Endothelial cell of umbilical vein (primary cell): ENCODE measurements around the gene RAB40B.

Source experiments
- EZH2 ChIP-seq: IDR thresholded peaks from 2 replicates; pipeline ENCODE4 v1.6.1; 2012; ENCODE audit warnings: borderline replicate concordance, low read depth, mild to moderate bottlenecking, moderate library complexity, low read length, inconsistent platforms; ENCODE audit not compliant: severe bottlenecking
- GATA2 ChIP-seq: IDR thresholded peaks from 2 replicates; pipeline ENCODE4 v1.7.0; 2011; ENCODE audit warnings: low read depth, mild to moderate bottlenecking, moderate library complexity, mixed read lengths, low read length; ENCODE audit not compliant: insufficient read length, insufficient read depth
- POLR2A ChIP-seq: IDR thresholded peaks from 2 replicates; pipeline ENCODE4 v1.6.1; 2012; ENCODE audit warnings: low read depth, mild to moderate bottlenecking, control low read depth, low read length
- TF ChIP-seq, protein P1 (sequence below), 2 donors: IDR thresholded peaks; 1 replicate in 1 of 2; 2 replicates in 1 of 2; pipeline ENCODE4 v1.5.1; 2011; ENCODE audit warnings: low read length in 2 of 2, mild to moderate bottlenecking in 2 of 2, moderate library complexity in 2 of 2, control low read depth in 1 of 2, inconsistent platforms in 1 of 2, low read depth in 1 of 2; ENCODE audit not compliant: insufficient read depth in 1 of 2; ENCODE audit errors: extremely low read depth in 1 of 2

DNA sequence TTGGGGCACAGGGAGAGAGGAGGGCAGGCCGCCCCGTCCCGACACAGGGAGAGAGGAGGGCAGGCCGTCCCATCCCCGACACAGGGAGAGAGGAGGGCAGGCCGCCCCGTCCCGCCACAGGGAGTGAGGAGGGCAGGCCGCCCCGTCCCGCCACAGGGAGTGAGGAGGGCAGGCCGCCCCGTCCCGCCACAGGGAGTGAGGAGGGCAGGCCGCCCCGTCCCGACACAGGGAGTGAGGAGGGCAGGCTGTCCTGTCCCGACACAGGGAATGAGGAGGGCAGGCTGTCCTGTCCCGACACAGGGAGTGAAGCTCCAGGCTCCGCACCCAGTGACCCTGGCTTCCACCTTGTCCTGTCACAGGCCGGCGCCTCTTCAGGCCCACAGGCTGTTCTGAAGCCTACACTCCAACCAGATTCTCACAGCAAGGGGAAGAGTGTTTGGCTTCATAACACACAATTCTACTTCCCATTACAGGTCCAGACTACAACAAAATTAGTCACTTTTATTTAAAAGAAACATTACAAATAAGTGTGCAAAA lies 84.3 kb downstream of the RAB40B start:
- TF ChIP-seq POLR2A, result no peak
- TF ChIP-seq, protein P1, sequence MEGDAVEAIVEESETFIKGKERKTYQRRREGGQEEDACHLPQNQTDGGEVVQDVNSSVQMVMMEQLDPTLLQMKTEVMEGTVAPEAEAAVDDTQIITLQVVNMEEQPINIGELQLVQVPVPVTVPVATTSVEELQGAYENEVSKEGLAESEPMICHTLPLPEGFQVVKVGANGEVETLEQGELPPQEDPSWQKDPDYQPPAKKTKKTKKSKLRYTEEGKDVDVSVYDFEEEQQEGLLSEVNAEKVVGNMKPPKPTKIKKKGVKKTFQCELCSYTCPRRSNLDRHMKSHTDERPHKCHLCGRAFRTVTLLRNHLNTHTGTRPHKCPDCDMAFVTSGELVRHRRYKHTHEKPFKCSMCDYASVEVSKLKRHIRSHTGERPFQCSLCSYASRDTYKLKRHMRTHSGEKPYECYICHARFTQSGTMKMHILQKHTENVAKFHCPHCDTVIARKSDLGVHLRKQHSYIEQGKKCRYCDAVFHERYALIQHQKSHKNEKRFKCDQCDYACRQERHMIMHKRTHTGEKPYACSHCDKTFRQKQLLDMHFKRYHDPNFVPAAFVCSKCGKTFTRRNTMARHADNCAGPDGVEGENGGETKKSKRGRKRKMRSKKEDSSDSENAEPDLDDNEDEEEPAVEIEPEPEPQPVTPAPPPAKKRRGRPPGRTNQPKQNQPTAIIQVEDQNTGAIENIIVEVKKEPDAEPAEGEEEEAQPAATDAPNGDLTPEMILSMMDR (IDR thresholded peaks at IDR 0.05; ENCODE audit: extremely low read depth in 1 of 2, insufficient read depth in 1 of 2, low read depth in 1 of 2, low read length in 2 of 2), result no peak
- no peak for TF ChIP-seq EZH2
- no peak for TF ChIP-seq GATA2
